ENCODE data around the gene NR1I2.

The NR1I2 gene

GRCh38 chr3:119779731-119780383 is 2.0 kb upstream of the NR1I2 start:
- no peak for DNase-seq

DNA sequence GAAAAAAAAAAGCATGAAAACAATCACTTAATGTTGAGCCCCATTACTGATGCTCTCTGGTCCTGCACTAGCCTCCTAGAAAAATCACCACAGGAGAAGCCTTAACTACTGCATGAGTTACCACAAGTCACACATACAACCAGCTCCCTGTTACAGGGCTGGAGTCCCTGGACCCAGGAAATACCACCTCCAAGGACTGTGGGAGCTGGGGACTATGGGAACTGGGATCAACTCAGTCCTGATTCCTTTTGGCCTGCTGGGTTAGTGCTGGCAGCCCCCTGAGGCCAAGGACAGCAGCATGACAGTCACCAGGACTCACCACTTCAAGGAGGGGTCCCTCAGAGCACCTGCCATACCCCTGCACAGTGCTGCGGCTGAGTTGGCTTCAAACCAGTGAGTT is 559 bp downstream of the NR1I2 start:
- no peak for DNase-seq

- no peak for DNase-seq
These were observed 1.4 kb downstream of the NR1I2 start for GRCh38 chr3:119783255-119783654.

- no peak for DNase-seq
These were observed 2.0 kb downstream of the NR1I2 start for GRCh38 chr3:119783883-119784282.

DNA sequence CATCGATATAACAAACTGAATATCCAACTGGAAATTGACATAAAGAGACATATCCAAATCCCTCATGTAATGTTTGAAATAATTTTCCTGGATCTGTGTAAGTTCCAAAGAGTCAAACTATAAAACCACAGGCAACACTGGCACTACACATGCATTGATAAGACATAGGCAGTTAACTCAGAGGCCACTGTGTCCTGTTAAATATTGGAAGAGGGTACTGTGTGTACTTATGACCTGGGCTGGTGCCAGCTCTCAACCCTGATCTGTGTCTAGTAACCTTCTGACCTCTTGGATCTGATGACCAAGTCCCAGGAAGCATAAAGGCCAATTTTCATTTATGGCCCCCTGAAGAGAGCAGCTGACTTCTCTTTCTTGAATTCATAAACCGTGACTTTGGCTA is 4.5 kb downstream of the NR1I2 start:
- no peak for DNase-seq

GRCh38 chr3:119790369-119790768 is 8.5 kb downstream of the NR1I2 start:
- no peak for DNase-seq

DNA sequence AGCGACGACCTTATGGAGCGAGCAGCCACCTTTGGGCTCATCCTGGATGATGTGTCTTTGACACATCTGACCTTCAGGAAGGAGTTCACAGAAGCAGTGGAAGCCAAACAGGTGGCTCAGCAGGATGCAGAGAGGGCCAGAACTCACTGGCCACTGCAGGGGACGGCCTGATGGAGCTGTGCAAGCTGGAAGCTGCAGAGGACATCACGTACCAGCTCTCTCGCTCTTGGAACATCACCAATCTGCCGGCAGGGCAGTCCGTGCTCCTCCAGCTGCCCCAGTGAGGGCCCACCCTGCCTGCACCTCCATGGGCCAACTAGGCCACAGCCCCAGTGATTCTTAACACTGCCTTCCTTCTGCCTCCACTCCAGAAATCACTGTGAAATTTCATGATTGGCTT is 10.4 kb downstream of the NR1I2 start:
- no peak for DNase-seq

- no peak for DNase-seq
These were observed 12.5 kb downstream of the NR1I2 start for GRCh38 chr3:119794401-119794800.

- no peak for DNase-seq
These were observed 13.2 kb downstream of the NR1I2 start for GRCh38 chr3:119794971-119795612.

DNA sequence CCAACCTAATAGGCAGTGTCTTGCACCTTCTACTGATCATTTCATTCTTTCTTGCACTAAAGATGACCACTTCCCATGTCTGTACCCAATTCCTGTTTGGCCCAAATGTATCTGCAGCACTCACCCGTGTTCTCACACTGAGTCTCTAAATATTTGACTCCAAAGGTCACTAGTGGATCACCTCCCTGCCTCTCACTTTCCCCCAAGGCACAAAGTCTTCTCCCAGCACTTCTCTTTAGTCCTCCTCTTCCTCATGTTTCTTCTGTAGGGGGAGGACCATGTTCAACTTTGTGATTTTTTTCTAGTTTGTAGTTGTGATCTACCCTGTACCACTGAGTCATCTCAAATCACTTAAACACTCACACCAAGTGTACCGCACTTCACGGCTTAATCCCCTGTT is 13.9 kb downstream of the NR1I2 start:
- DNase-seq = no peak

DNA sequence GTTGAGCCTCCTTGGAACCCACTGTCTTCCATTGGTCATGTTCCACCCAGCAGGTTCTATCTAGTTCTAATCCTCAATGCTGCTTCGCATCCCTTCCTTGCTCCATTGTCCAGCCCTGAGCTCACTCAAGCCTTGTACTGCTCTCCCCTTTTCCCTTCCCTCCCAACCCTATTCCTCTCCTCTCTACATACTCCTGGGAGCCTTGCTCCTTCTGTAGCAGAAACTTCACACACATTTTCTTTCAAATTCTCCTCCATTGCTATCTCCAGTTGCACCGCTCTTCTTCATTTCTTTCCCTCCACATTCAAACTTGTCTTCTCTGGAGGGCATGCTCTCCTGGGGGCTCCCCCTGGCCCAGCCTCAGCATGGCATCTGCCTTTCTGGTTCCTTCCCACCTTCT is 14.5 kb downstream of the NR1I2 start:
- no peak for DNase-seq

DNA sequence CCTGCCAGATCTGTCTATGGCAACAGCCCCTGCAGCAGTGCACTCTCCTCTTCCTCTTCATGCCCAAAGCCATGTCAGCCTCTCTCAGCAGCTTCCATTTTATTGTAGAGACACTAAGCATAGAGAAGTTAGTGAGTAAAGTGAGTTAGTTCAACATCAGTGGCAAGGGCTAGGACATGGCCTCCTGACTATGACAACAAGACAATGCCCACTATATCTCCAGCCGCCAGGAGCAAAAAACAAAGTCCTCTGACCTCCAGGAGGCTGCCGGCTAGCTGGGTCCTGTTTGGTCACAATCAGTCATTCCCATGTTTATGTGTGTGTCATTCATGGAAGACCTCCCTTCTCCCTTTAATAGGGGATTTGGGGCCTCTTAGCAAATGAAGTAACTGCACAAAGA is 14.9 kb downstream of the NR1I2 start:
- no peak for DNase-seq

GRCh38 chr3:119800844-119801243 is 18.9 kb downstream of the NR1I2 start:
- no peak for DNase-seq

- DNase-seq = no peak
These were observed 26.3 kb downstream of the NR1I2 start for GRCh38 chr3:119808244-119808643.

DNA sequence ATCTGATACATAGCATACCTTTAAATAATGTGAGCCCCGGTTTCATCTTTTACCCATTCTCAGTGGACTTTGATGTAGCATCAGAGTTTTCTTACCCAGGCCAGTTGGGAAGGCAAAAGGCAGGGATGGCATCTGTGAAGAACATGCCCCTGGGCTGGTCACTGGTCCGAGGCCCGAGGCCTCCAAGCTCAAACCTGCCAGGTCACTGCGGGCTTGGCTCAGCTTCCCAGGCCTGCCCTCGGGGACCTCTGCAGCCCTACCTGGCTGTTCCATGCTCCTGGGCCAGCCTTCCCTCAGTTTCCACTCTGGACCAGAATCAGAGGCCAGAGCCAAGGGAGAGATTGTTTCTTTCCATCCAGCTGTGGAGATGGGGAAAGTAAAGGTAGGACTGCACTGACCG is 26.9 kb downstream of the NR1I2 start:
- DNase-seq = no peak

- DNase-seq = no peak
These were observed 27.5 kb downstream of the NR1I2 start for GRCh38 chr3:119809249-119810017.

DNA sequence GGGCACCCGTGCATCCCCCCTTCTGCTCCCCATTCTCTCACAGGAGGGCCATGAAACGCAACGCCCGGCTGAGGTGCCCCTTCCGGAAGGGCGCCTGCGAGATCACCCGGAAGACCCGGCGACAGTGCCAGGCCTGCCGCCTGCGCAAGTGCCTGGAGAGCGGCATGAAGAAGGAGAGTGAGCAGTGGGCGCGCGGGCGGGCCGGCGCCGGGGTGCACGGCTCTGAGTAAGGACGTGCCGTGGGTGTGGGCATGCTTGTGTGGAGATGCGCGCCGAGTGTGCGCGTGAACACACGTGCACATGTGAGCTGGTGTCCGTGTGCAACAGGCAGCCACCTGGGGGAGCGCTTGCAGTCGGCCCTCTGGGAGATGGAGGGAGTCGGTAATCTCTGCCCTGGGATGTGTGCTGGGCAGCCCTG is 28.1 kb downstream of the NR1I2 start:
- peak; percentile 57 for DNase-seq

GRCh38 chr3:119812491-119813058 is 30.7 kb downstream of the NR1I2 start:
- no peak for DNase-seq

DNA sequence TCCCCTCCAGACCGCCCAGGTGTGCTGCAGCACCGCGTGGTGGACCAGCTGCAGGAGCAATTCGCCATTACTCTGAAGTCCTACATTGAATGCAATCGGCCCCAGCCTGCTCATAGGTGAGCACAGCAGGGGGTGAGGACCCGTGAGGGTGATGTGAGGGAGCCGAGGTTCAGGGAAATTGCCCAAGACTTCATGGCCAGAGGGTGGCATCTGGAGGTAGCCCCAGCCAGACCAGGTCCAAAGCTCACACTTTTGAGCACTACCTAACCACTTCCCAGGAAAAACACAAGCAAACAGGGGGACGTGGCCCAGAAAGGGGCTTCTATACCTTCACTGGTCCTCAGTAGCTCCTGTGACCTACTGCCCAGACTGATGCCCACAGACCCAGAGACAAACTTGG is 33.8 kb downstream of the NR1I2 start:
- no peak for DNase-seq

DNA sequence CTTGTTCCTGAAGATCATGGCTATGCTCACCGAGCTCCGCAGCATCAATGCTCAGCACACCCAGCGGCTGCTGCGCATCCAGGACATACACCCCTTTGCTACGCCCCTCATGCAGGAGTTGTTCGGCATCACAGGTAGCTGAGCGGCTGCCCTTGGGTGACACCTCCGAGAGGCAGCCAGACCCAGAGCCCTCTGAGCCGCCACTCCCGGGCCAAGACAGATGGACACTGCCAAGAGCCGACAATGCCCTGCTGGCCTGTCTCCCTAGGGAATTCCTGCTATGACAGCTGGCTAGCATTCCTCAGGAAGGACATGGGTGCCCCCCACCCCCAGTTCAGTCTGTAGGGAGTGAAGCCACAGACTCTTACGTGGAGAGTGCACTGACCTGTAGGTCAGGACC is 35.2 kb downstream of the NR1I2 start:
- no peak for DNase-seq

- no peak for DNase-seq
These were observed 35.9 kb downstream of the NR1I2 start for GRCh38 chr3:119817583-119818363.

DNA sequence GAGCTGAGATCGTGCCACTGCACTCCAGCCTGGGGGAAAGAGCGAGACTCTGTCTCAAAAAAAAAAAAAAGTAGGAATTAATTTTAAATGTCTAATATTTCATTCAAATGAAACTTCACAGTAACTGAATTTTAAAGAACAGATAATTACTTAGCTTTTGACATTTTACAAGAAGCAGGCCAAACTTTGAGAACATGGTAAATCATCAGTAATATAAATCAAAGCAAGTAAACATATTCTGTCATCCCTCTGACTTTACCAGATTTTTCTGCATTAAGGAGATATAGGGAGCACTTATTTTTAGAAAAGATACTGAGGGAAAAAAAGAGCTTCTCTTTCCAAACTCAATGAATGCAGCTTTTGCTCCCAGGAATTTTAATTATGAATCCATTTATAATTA is 37.0 kb downstream of the NR1I2 start:
- no peak for DNase-seq

GRCh38 chr3:119819806-119820205 is 37.9 kb downstream of the NR1I2 start:
- no peak for DNase-seq
